ENCODE results near the gene MYO3A.
"Not testable (repeated sequence)": the region's sequence is repeated elsewhere in the genome, so short reads cannot be mapped to it uniquely, and the experiment has no call there.

Gene MYO3A

GRCh38 chr10:26000971-26001370 lies 66.9 kb downstream of the MYO3A start:
- Histone ChIP-seq H3K27me3 (ENCODE audit: low read depth) (peaks cover 2% of the 10 kb centered on the region; the same call in 1 of the 2 replicates), H3K36me3 (replicated peaks) (no peaks in the 10 kb centered on the region), H3K4me1 (no peaks in the 10 kb centered on the region), H3K4me3 (no peak overlapping the region), H3K9me3 (no peaks in the 10 kb centered on the region)
- in situ Hi-C loops (cut with MboI; ENCODE audit: low sequenced_read_pairs): no loop called here
- DNase-seq (ENCODE audit: low spot score in 2 of 2): no peak

- H3K9me3 ChIP-seq; H3K27me3 ChIP-seq (ENCODE audit: low read depth); DNase-seq (ENCODE audit: low spot score in 2 of 2); H3K4me3 ChIP-seq; H3K4me1 ChIP-seq; H3K36me3 ChIP-seq (replicated peaks); in situ Hi-C loops (cut with MboI; ENCODE audit: low sequenced_read_pairs): not testable (repeated sequence)
Observed at GRCh38 chr10:26002466-26002865, 68.4 kb downstream of the MYO3A start.

GRCh38 chr10:26015092-26015491 lies 81.1 kb downstream of the MYO3A start:
- Histone ChIP-seq H3K9me3 (no peaks in the 10 kb centered on the region), H3K4me1 (no peaks in the 10 kb centered on the region), H3K27me3 (ENCODE audit: low read depth) (no peaks in the 10 kb centered on the region), H3K36me3 (replicated peaks) (no peaks in the 10 kb centered on the region), H3K4me3 (no peak overlapping the region)
- DNase-seq (ENCODE audit: low spot score in 2 of 2): no peak
- in situ Hi-C loops (cut with MboI; ENCODE audit: low sequenced_read_pairs): no loop called here

- H3K9me3 ChIP-seq: no peaks in the 10 kb centered on the region
- H3K36me3 ChIP-seq (replicated peaks): no peaks in the 10 kb centered on the region
- in situ Hi-C loops (cut with MboI; ENCODE audit: low sequenced_read_pairs): no loop called here
- peak in 1 of 2 experiments; percentile 92 for DNase-seq (ENCODE audit: low spot score in 2 of 2)
- H3K4me1 ChIP-seq: peaks cover 12% of the 10 kb centered on the region
- no peak overlapping the region for H3K4me3 ChIP-seq
- H3K27me3 ChIP-seq (ENCODE audit: low read depth): no peaks in the 10 kb centered on the region
Observed at GRCh38 chr10:26022831-26023230, 88.8 kb downstream of the MYO3A start.

- H3K36me3 ChIP-seq (replicated peaks): no peaks in the 10 kb centered on the region
- DNase-seq (ENCODE audit: low spot score in 2 of 2): no peak
- no peak overlapping the region for H3K4me3 ChIP-seq
- H3K27me3 ChIP-seq (ENCODE audit: low read depth): no peaks in the 10 kb centered on the region
- H3K4me1 ChIP-seq: peaks cover 12% of the 10 kb centered on the region
- in situ Hi-C loops (cut with MboI; ENCODE audit: low sequenced_read_pairs): no loop called here
- no peaks in the 10 kb centered on the region for H3K9me3 ChIP-seq
Observed at GRCh38 chr10:26024303-26024702, 90.3 kb downstream of the MYO3A start.

- DNase-seq (ENCODE audit: low spot score in 2 of 2): no peak
- Histone ChIP-seq H3K9me3 (no peaks in the 10 kb centered on the region), H3K4me3 (no peak overlapping the region), H3K36me3 (replicated peaks) (no peaks in the 10 kb centered on the region), H3K4me1 (peaks cover 12% of the 10 kb centered on the region), H3K27me3 (ENCODE audit: low read depth) (no peaks in the 10 kb centered on the region)
- in situ Hi-C loops (cut with MboI; ENCODE audit: low sequenced_read_pairs): no loop called here
Observed at GRCh38 chr10:26025523-26025922, 91.5 kb downstream of the MYO3A start.

GRCh38 chr10:26029858-26030257 lies 95.8 kb downstream of the MYO3A start:
- in situ Hi-C loops (cut with MboI; ENCODE audit: low sequenced_read_pairs): no loop called here

GRCh38 chr10:26031300-26031699 lies 97.3 kb downstream of the MYO3A start:
- no peaks in the 10 kb centered on the region for H3K36me3 ChIP-seq (replicated peaks)
- no peaks in the 10 kb centered on the region for H3K9me3 ChIP-seq
- in situ Hi-C loops (cut with MboI; ENCODE audit: low sequenced_read_pairs): no loop called here
- no peak for DNase-seq (ENCODE audit: low spot score in 2 of 2)
- H3K4me1 ChIP-seq: no peaks in the 10 kb centered on the region
- H3K27me3 ChIP-seq (ENCODE audit: low read depth): no peaks in the 10 kb centered on the region
- H3K4me3 ChIP-seq: no peak overlapping the region

More at GRCh38 chr10:26029858-26030257, 95.8 kb downstream of the MYO3A start:
- no peak overlapping the region for H3K4me3 ChIP-seq
- no peaks in the 10 kb centered on the region for H3K36me3 ChIP-seq (replicated peaks)
- no peaks in the 10 kb centered on the region for H3K4me1 ChIP-seq
- no peaks in the 10 kb centered on the region for H3K9me3 ChIP-seq
- no peak for DNase-seq (ENCODE audit: low spot score in 2 of 2)
- H3K27me3 ChIP-seq (ENCODE audit: low read depth): no peaks in the 10 kb centered on the region

GRCh38 chr10:26043469-26043868 lies 109.4 kb downstream of the MYO3A start:
- Histone ChIP-seq H3K27me3 (ENCODE audit: low read depth) (no peaks in the 10 kb centered on the region), H3K4me1 (no peaks in the 10 kb centered on the region), H3K4me3 (no peak overlapping the region), H3K36me3 (replicated peaks) (no peaks in the 10 kb centered on the region), H3K9me3 (no peaks in the 10 kb centered on the region)
- in situ Hi-C loops (cut with MboI; ENCODE audit: low sequenced_read_pairs): no loop called here
- DNase-seq (ENCODE audit: low spot score in 2 of 2): no peak

GRCh38 chr10:26044141-26044749 lies 110.2 kb downstream of the MYO3A start:
- in situ Hi-C loops (cut with MboI; ENCODE audit: low sequenced_read_pairs): no loop called here
- no peaks in the 10 kb centered on the region for H3K4me1 ChIP-seq
- H3K9me3 ChIP-seq: no peaks in the 10 kb centered on the region
- no peak for DNase-seq (ENCODE audit: low spot score in 2 of 2)
- H3K27me3 ChIP-seq (ENCODE audit: low read depth): no peaks in the 10 kb centered on the region
- no peaks in the 10 kb centered on the region for H3K36me3 ChIP-seq (replicated peaks)
- H3K4me3 ChIP-seq: no peak overlapping the region

GRCh38 chr10:26046073-26046700 lies 112.2 kb downstream of the MYO3A start:
- no peak for DNase-seq (ENCODE audit: low spot score in 2 of 2)
- Histone ChIP-seq H3K36me3 (replicated peaks) (no peaks in the 10 kb centered on the region), H3K4me3 (no peak overlapping the region), H3K4me1 (no peaks in the 10 kb centered on the region), H3K9me3 (no peaks in the 10 kb centered on the region), H3K27me3 (ENCODE audit: low read depth) (no peaks in the 10 kb centered on the region)
- in situ Hi-C loops (cut with MboI; ENCODE audit: low sequenced_read_pairs): no loop called here

- Histone ChIP-seq H3K4me3 (no peak overlapping the region), H3K36me3 (replicated peaks) (no peaks in the 10 kb centered on the region), H3K27me3 (ENCODE audit: low read depth) (no peaks in the 10 kb centered on the region), H3K4me1 (no peaks in the 10 kb centered on the region), H3K9me3 (no peaks in the 10 kb centered on the region)
- in situ Hi-C loops (cut with MboI; ENCODE audit: low sequenced_read_pairs): no loop called here
- no peak for DNase-seq (ENCODE audit: low spot score in 2 of 2)
Observed at GRCh38 chr10:26048756-26049155, 114.7 kb downstream of the MYO3A start.

- Histone ChIP-seq H3K9me3 (no peaks in the 10 kb centered on the region), H3K27me3 (ENCODE audit: low read depth) (no peaks in the 10 kb centered on the region), H3K4me3 (no peak overlapping the region), H3K4me1 (no peaks in the 10 kb centered on the region), H3K36me3 (replicated peaks) (no peaks in the 10 kb centered on the region)
- DNase-seq (ENCODE audit: low spot score in 2 of 2): no peak
- in situ Hi-C loops (cut with MboI; ENCODE audit: low sequenced_read_pairs): no loop called here
Observed at GRCh38 chr10:26052326-26052725, 118.3 kb downstream of the MYO3A start.

- H3K4me1 ChIP-seq: no peaks in the 10 kb centered on the region
- DNase-seq (ENCODE audit: low spot score in 2 of 2): no peak
- in situ Hi-C loops (cut with MboI; ENCODE audit: low sequenced_read_pairs): no loop called here
- H3K27me3 ChIP-seq (ENCODE audit: low read depth): no peaks in the 10 kb centered on the region
- no peaks in the 10 kb centered on the region for H3K9me3 ChIP-seq
- no peak overlapping the region for H3K4me3 ChIP-seq
- H3K36me3 ChIP-seq (replicated peaks): no peaks in the 10 kb centered on the region
Observed at GRCh38 chr10:26057466-26057865, 123.4 kb downstream of the MYO3A start.

- DNase-seq (ENCODE audit: low spot score in 2 of 2): no peak
- H3K27me3 ChIP-seq (ENCODE audit: low read depth): 0 out of 2 replicates have a peak, but pooled peaks cover 2% of the 10 kb centered on the region
- no peaks in the 10 kb centered on the region for H3K4me1 ChIP-seq
- H3K36me3 ChIP-seq (replicated peaks): no peaks in the 10 kb centered on the region
- no peaks in the 10 kb centered on the region for H3K9me3 ChIP-seq
- in situ Hi-C loops (cut with MboI; ENCODE audit: low sequenced_read_pairs): no loop called here
- no peak overlapping the region for H3K4me3 ChIP-seq
Observed at GRCh38 chr10:26064106-26064505, 130.1 kb downstream of the MYO3A start.
